Astrocyte (in vitro differentiated cells and primary cell): ENCODE measurements around the gene IFNA4. TPM values are rescaled to one million over a fixed set of nuclear protein-coding genes. Genes with fewer than 3 reads are reported as not detected.

Experiments
- DNase-seq: peaks from one replicate; pipeline ENCODE4 v3.0.0-alpha.2; 2010; ENCODE audit warnings: low read depth
- FAIRE-seq: peaks from 2 replicates; lab custom pipeline; 2011; peaks lifted over from hg19 to GRCh38; lab: Jason Lieb, UNC
- H2AFZ ChIP-seq: 2 replicates; pipeline ENCODE4 v1.6.0; 2012; ENCODE audit warnings: low read depth, low read length, inconsistent platforms
- H3K27ac ChIP-seq: 2 replicates; pipeline ENCODE4 v1.5.1; 2011; ENCODE audit warnings: low read depth, low read length, inconsistent platforms
- H3K27me3 ChIP-seq: 2 replicates; pipeline ENCODE4 v1.6.0; 2011; ENCODE audit warnings: low read length, inconsistent platforms; ENCODE audit not compliant: insufficient read depth
- H3K36me3 ChIP-seq: 2 replicates; pipeline ENCODE4 v1.5.1; 2011; ENCODE audit warnings: low read length, inconsistent platforms; ENCODE audit not compliant: insufficient read depth
- H3K4me1 ChIP-seq: 2 replicates; pipeline ENCODE4 v1.5.1; 2011; ENCODE audit warnings: low read length, inconsistent platforms; ENCODE audit not compliant: insufficient read depth
- H3K4me2 ChIP-seq: 2 replicates; pipeline ENCODE4 v1.6.0; 2012; ENCODE audit warnings: low read length, inconsistent platforms
- H3K4me3 ChIP-seq: 2 replicates; pipeline ENCODE4 v1.5.1; 2011; ENCODE audit warnings: low read depth, mild to moderate bottlenecking, low read length, inconsistent platforms; ENCODE audit not compliant: insufficient read depth
- H3K79me2 ChIP-seq: 2 replicates; pipeline ENCODE4 v1.6.0; 2012; ENCODE audit warnings: mild to moderate bottlenecking, low read length, inconsistent platforms; ENCODE audit not compliant: insufficient read depth
- H3K9ac ChIP-seq: 2 replicates; pipeline ENCODE4 v1.6.0; 2012; ENCODE audit warnings: mild to moderate bottlenecking, low read length, inconsistent platforms
- H3K9me3 ChIP-seq: 2 replicates; pipeline ENCODE4 v1.5.1; 2012; ENCODE audit warnings: low read depth, mild to moderate bottlenecking, low read length, inconsistent platforms; ENCODE audit not compliant: insufficient read depth
- H4K20me1 ChIP-seq: 2 replicates; pipeline ENCODE4 v1.6.0; 2012; ENCODE audit warnings: low read length, inconsistent platforms; ENCODE audit not compliant: insufficient read depth
- H3K27ac Mint-ChIP-seq: one replicate; pipeline ENCODE4 v1.8.0; 2021; ENCODE audit warnings: mild to moderate bottlenecking, mixed read lengths; ENCODE audit not compliant: unreplicated experiment
- H3K27me3 Mint-ChIP-seq: one replicate; pipeline ENCODE4 v1.8.0; 2021; ENCODE audit warnings: low read depth, mixed read lengths; ENCODE audit not compliant: unreplicated experiment
- H3K36me3 Mint-ChIP-seq: one replicate; pipeline ENCODE4 v1.8.0; 2021; ENCODE audit warnings: low read depth, mixed read lengths; ENCODE audit not compliant: unreplicated experiment
- H3K4me1 Mint-ChIP-seq: one replicate; pipeline ENCODE4 v1.8.0; 2021; ENCODE audit warnings: low read depth, mixed read lengths; ENCODE audit not compliant: unreplicated experiment
- H3K4me3 Mint-ChIP-seq: one replicate; pipeline ENCODE4 v1.8.0; 2021; ENCODE audit warnings: mild to moderate bottlenecking, moderate library complexity, mixed read lengths; ENCODE audit not compliant: unreplicated experiment
- H3K9me3 Mint-ChIP-seq: one replicate; pipeline ENCODE4 v1.8.0; 2021; ENCODE audit warnings: mild to moderate bottlenecking, mixed read lengths; ENCODE audit not compliant: unreplicated experiment
- CTCF ChIP-seq: IDR thresholded peaks from 2 replicates; pipeline ENCODE4 v1.5.1; 2011; ENCODE audit warnings: low read depth, mild to moderate bottlenecking, inconsistent platforms, low read length, moderate library complexity; ENCODE audit not compliant: insufficient read depth
- EZH2 ChIP-seq: IDR thresholded peaks from 2 replicates; pipeline ENCODE4 v1.6.1; 2012; ENCODE audit warnings: mild to moderate bottlenecking, low read length, inconsistent platforms; ENCODE audit not compliant: insufficient read depth
- total RNA-seq: library from RNA; stranded (reverse); gene quantifications from 2 replicates; pipeline ENCODE4 v1.2.1, GENCODE V29; 2021

IFNA4 gene
- total RNA-seq, 1 donor from 2014 or later: not detected

- FAIRE-seq: no peak
- Histone ChIP-seq H3K27ac (no peak overlapping the region), H4K20me1 (no peaks in the 10 kb centered on the region), H3K4me3 (no peak overlapping the region), H3K27me3 (no peaks in the 10 kb centered on the region), H2AFZ (peak overlapping the region; percentile 67), H3K9me3 (no peaks in the 10 kb centered on the region), H3K4me1 (no peaks in the 10 kb centered on the region), H3K4me2 (peak overlapping the region; percentile 52), H3K9ac (no peak overlapping the region), H3K79me2 (no peaks in the 10 kb centered on the region), H3K36me3 (no peaks in the 10 kb centered on the region)
- peak; percentile 11 for DNase-seq
- Mint-ChIP-seq H3K9me3 (no peaks in the 10 kb centered on the region), H3K4me3 (peak overlapping the region; percentile 34), H3K27ac (peak overlapping the region; percentile 88), H3K4me1 (peaks cover 11% of the 10 kb centered on the region), H3K27me3 (peaks cover 8% of the 10 kb centered on the region), H3K36me3 (no peaks in the 10 kb centered on the region)
- TF ChIP-seq EZH2 (no peak), CTCF (peak; percentile 4)
Measured at GRCh38 chr9:21154018-21154608, 33.3 kb downstream of the IFNA4 start.

GRCh38 chr9:21153336-21154017, 33.9 kb downstream of the IFNA4 start:
- Histone ChIP-seq H3K36me3 (no peaks in the 10 kb centered on the region), H3K27ac (no peak overlapping the region), H3K4me1 (no peaks in the 10 kb centered on the region), H3K9ac (no peak overlapping the region), H3K4me3 (no peak overlapping the region), H3K79me2 (no peaks in the 10 kb centered on the region), H3K4me2 (peak overlapping the region; percentile 52), H4K20me1 (no peaks in the 10 kb centered on the region), H3K27me3 (no peaks in the 10 kb centered on the region), H3K9me3 (no peaks in the 10 kb centered on the region), H2AFZ (peak overlapping the region; percentile 67)
- no peaks in the 10 kb centered on the region for H3K9me3 Mint-ChIP-seq
- H3K4me3 Mint-ChIP-seq: no peak overlapping the region
- H3K36me3 Mint-ChIP-seq: no peaks in the 10 kb centered on the region
- DNase-seq (peak; percentile 4), FAIRE-seq (no peak)
- peak overlapping the region; percentile 88 for H3K27ac Mint-ChIP-seq
- TF ChIP-seq EZH2 (no peak), CTCF (no peak)
- H3K4me1 Mint-ChIP-seq: peaks cover 11% of the 10 kb centered on the region
- peaks cover 8% of the 10 kb centered on the region for H3K27me3 Mint-ChIP-seq

- Histone ChIP-seq H3K4me2 (no peak overlapping the region), H4K20me1 (no peaks in the 10 kb centered on the region), H3K9me3 (no peaks in the 10 kb centered on the region), H3K4me3 (no peak overlapping the region), H3K36me3 (no peaks in the 10 kb centered on the region), H3K4me1 (no peaks in the 10 kb centered on the region), H3K27me3 (no peaks in the 10 kb centered on the region), H3K9ac (no peak overlapping the region), H2AFZ (no peak overlapping the region), H3K79me2 (no peaks in the 10 kb centered on the region), H3K27ac (no peak overlapping the region)
- TF ChIP-seq EZH2 (no peak), CTCF (no peak)
- no peak for DNase-seq
- H3K4me1 Mint-ChIP-seq: no peaks in the 10 kb centered on the region
- no peaks in the 10 kb centered on the region for H3K36me3 Mint-ChIP-seq
- H3K27me3 Mint-ChIP-seq: no peaks in the 10 kb centered on the region
- H3K27ac Mint-ChIP-seq: no peak overlapping the region
- H3K4me3 Mint-ChIP-seq: no peak overlapping the region
- H3K9me3 Mint-ChIP-seq: peaks cover 4% of the 10 kb centered on the region
- FAIRE-seq: no peak
Measured at GRCh38 chr9:21144603-21145002, 42.8 kb downstream of the IFNA4 start.
